B cell (primary cell): ENCODE data around the gene AQP9.

Source experiments
- CTCF ChIP-seq: fragments of 200-600 bp; IDR thresholded peaks from one replicate; pipeline ENCODE4 v1.8.0; 2022; ENCODE audit warnings: antibody characterized with exemption, mild to moderate bottlenecking
- EZH2 ChIP-seq: IDR thresholded peaks from 2 replicates; pipeline ENCODE4 v1.6.1; 2012; ENCODE audit warnings: borderline replicate concordance, low read depth, mild to moderate bottlenecking, moderate library complexity, low read length; ENCODE audit not compliant: insufficient read depth, poor library complexity, severe bottlenecking

- TF ChIP-seq CTCF = no peak
- TF ChIP-seq EZH2 = no peak
Observed at GRCh38 chr15:58147171-58147611, 9.0 kb downstream of the AQP9 start.
